ENCODE measurements around the gene ACP3. TPM values are rescaled to one million over a fixed set of nuclear protein-coding genes. Genes with fewer than 3 reads are reported as not detected.
"Not testable (repeated sequence)": the region's sequence is repeated elsewhere in the genome, so short reads cannot be mapped to it uniquely, and the experiment has no call there.

The ACP3 gene
- polyA plus RNA-seq, 1 donor from 2014 or later, result 0.28 TPM

DNA sequence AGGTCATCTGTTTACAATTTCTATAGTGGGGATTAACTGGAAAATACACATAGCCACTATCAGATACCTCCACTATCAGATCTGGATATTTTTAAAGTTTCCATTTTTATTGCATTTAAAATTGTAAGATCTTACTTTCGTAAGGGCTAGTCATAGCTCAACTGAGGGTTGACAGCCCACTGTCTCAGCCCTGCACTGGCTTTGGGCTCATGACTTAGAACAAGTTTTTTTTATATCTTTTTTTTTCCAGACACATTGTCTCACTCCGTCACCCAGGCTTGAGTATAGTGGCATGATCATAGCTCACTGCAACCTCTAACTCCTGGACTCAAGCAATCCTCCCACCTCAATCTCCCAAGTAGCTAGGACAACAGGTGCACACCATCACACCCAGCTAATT is 51.3 kb downstream of the ACP3 start:
- H3K27me3 Mint-ChIP-seq, result no peaks in the 10 kb centered on the region
- no peaks in the 10 kb centered on the region for H3K4me1 Mint-ChIP-seq
- no peak overlapping the region for H3K4me3 Mint-ChIP-seq
- H3K9me3 Mint-ChIP-seq, result peaks cover 0 to 5% (median 0%) of the 10 kb centered on the region in 3 donors
- no peaks in the 10 kb centered on the region for H3K36me3 Mint-ChIP-seq
- no peak overlapping the region for H3K27ac Mint-ChIP-seq

DNA sequence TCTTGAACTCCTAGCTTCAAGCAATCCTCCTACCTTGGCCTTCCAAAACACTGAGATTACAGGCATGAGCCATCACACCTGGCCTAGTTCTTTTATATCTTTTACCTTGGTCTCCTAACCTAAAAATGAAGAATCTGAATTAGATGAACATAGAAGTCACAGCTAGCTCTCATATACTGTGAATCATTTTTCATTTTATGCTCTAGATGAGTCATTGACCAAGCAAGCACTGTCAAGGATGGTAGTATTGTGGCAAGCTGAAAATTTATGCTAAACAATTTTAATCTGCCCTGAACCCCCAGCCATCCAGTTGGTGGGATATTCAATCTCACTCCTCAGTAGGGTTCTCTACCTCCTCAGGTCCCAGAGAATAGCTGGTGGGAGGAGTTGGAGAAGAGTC is 51.8 kb downstream of the ACP3 start:
- no peak overlapping the region for H3K4me3 Mint-ChIP-seq
- no peaks in the 10 kb centered on the region for H3K4me1 Mint-ChIP-seq
- H3K27me3 Mint-ChIP-seq, result no peaks in the 10 kb centered on the region
- no peaks in the 10 kb centered on the region for H3K36me3 Mint-ChIP-seq
- no peak overlapping the region for H3K27ac Mint-ChIP-seq
- peaks cover 0 to 5% (median 0%) of the 10 kb centered on the region in 3 donors for H3K9me3 Mint-ChIP-seq

DNA sequence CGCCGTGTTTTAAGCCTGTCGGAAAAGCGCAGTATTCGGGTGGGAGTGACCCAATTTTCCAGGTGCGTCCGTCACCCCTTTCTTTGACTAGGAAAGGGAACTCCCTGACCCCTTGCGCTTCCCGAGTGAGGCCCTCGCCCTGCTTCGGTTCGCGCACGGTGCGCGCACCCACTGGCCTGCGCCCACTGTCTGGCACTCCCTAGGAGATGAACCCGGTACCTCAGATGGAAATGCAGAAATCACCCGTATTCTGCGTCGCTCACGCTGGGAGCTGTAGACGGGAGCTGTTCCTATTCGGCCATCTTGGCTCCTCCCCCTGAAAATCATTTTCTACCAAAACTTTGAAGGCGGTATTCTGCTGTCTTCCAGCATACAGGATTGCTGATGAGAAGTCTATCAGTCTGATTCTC is 59.7 kb downstream of the ACP3 start:
- not testable (repeated sequence) for H3K27me3 Mint-ChIP-seq, H3K9me3 Mint-ChIP-seq, H3K4me1 Mint-ChIP-seq, H3K27ac Mint-ChIP-seq, H3K36me3 Mint-ChIP-seq
- peak overlapping the region in 1 of 4 donors; percentile 73 for H3K4me3 Mint-ChIP-seq

DNA sequence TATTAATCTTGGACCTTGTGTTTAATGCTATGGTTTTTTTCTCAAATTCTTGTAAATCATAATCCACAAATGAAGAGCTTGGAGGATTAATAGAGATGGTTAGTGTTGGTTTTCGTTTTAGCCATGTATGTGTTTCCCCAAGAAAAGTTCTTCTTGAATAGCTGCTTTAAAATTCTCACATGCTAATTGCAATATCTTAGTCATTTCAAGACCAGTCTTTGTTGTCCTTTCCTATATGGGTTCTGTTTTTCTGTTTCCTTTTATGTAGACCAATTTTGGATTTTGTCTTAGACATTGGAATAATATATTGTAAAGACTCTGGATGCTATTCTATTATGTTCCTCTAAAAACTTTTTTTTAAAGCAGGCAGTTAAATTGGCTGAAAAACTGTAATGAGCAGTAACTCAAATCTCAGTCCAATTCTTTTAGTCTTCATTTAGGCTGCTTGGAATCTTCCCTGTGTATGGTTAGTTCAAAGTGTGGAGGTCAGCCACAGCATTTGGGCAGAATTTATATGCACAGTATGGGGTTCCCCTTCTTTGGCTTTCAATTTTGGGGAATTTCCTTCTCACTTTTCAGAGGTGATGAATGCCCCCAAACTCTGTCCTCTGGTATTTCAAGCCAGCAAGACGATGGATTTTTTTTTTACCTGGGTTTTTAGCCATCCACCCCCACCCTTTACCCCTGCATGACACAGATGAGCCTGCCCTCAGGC is 61.0 kb downstream of the ACP3 start:
- Mint-ChIP-seq H3K4me1 (peaks cover 0 to 5% (median 0%) of the 10 kb centered on the region in 3 donors), H3K27me3 (peaks cover 7% of the 10 kb centered on the region), H3K9me3 (peaks cover 0 to 1% (median 0%) of the 10 kb centered on the region in 3 donors), H3K36me3 (peaks cover 2% of the 10 kb centered on the region), H3K27ac (no peak overlapping the region), H3K4me3 (no peak overlapping the region)

DNA sequence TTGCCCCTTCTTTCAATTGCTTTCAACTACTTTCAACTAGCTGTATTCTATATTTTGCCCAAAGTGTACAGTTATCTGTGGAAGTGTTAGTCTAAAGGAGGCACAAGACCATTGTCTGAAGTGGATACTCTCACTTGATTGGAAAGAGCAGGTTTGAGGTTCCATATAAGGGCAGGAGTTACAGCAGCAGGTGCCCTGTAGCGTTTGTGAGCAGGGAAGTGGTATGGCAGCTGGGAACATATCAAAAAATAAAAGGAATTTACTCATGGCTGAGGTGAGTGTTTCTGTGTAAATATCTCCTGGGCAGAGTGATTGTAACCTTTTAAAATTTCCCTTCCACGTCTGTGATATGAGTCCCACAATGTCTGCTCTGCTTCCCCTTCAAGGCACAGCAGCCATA is 61.6 kb downstream of the ACP3 start:
- Mint-ChIP-seq H3K27ac (no peak overlapping the region), H3K4me1 (peaks cover 0 to 5% (median 0%) of the 10 kb centered on the region in 3 donors), H3K27me3 (peaks cover 7% of the 10 kb centered on the region), H3K4me3 (no peak overlapping the region), H3K9me3 (peaks cover 0 to 1% (median 0%) of the 10 kb centered on the region in 3 donors), H3K36me3 (peaks cover 2% of the 10 kb centered on the region)

DNA sequence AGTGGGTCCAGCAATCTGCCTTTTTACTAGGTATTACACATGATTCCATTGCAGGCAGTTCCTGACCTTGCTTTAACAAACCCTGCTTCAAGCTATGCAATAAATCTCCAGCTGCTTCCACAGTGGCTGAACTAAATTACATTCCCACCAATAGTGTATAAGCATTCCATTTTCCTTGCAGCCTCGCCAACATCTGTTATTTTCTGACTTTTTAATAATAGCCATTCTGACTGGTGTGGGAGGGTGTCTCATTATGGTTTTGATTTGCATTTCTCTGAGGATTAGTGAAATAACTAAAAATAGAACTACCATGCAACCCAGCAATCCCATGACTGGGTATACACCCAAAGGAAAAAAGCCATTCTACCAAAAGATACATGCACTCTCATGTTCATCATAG is 63.7 kb downstream of the ACP3 start:
- Mint-ChIP-seq H3K4me1 (peaks cover 0 to 5% (median 0%) of the 10 kb centered on the region in 3 donors), H3K4me3 (no peak overlapping the region), H3K9me3 (no peaks in the 10 kb centered on the region), H3K27me3 (peaks cover 7% of the 10 kb centered on the region), H3K27ac (no peak overlapping the region), H3K36me3 (peaks cover 2% of the 10 kb centered on the region)

DNA sequence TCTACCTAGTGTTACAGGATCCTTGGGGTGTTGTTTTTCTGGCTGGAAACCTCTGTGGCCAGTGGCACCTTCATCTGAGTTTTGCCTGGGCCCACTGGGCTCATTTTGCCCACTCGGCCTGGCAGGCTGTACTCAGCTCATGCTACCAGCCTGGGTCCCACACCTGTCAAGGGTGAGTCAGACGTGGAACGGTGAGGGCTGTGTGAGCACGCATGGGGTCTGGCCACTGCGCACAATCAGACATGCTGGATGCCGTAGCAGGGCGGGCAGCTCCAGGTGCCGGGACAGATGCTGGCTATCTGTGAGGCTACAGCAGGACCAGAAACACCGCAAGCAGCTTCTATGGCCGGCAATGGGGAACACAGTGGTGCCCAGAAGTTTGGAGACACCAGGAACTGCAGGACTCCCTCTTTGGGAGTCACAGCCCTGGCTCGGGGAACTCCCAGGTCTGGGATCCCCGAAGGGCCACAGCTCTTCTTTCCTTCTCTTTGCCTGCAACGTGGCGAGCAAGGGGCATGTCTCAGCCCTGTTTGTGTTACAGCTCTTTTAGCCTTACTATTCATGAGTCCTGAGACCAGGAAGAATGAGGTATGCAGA is 64.2 kb downstream of the ACP3 start:
- H3K9me3 Mint-ChIP-seq, result no peaks in the 10 kb centered on the region
- peaks cover 2% of the 10 kb centered on the region for H3K36me3 Mint-ChIP-seq
- H3K4me3 Mint-ChIP-seq, result no peak overlapping the region
- peaks cover 0 to 5% (median 0%) of the 10 kb centered on the region in 3 donors for H3K4me1 Mint-ChIP-seq
- H3K27ac Mint-ChIP-seq, result no peak overlapping the region
- H3K27me3 Mint-ChIP-seq, result peaks cover 7% of the 10 kb centered on the region

DNA sequence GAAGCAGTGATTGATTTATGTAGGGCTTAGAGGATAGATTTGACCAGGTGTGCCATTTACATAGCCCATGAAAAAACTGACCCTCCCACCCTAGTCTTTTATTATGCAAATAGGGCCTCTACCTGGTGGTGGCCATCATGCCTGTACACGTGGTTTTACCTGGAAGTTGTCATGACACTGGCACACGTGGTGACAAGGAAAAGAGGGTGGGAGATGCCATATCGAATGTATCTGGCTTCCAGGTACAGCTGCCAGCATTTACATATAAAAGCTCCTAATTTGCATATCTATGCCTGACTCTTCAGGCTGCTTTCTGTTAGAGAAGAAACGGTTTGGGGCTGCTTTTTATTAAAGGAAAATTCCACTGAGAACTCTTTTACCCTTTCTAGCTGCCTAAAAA is 65.1 kb downstream of the ACP3 start:
- peaks cover 2% of the 10 kb centered on the region for H3K36me3 Mint-ChIP-seq

DNA sequence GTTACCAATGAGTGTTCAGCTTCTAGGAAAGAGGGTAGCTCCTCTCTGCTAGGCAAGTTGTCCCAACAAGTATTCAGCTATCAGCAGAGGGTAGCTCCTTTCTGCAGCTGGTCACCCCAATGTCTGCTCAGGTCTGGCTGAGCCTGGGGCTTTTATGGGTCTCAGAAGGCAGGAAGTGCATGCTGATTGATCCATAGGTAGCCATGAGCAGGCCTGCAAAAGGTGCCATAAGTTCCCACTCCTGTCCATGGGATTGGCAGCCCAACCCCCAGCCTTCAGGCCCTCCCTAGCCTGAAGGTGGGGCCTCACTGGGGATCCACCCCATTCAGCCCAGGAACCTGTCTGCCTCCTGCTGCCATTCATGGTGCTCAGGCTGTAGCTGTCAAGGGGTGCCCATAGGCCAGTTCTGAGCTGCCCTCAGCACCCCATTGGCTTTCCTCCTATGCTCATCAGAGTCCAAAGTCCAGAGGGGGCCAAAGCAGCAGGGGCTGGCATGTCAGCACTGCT is 65.5 kb downstream of the ACP3 start:
- no peak overlapping the region for H3K27ac Mint-ChIP-seq
- peaks cover 0 to 5% (median 2%) of the 10 kb centered on the region in 3 donors for H3K4me1 Mint-ChIP-seq
- H3K27me3 Mint-ChIP-seq, result peaks cover 7% of the 10 kb centered on the region
- H3K9me3 Mint-ChIP-seq, result no peaks in the 10 kb centered on the region
- H3K36me3 Mint-ChIP-seq, result peaks cover 2% of the 10 kb centered on the region
- no peak overlapping the region for H3K4me3 Mint-ChIP-seq

More for the DNA sequence above, 65.1 kb downstream of the ACP3 start:
- no peak overlapping the region for H3K27ac Mint-ChIP-seq
- H3K4me1 Mint-ChIP-seq, result peaks cover 0 to 5% (median 2%) of the 10 kb centered on the region in 3 donors
- no peaks in the 10 kb centered on the region for H3K9me3 Mint-ChIP-seq
- H3K4me3 Mint-ChIP-seq, result no peak overlapping the region
- H3K27me3 Mint-ChIP-seq, result peaks cover 7% of the 10 kb centered on the region

DNA sequence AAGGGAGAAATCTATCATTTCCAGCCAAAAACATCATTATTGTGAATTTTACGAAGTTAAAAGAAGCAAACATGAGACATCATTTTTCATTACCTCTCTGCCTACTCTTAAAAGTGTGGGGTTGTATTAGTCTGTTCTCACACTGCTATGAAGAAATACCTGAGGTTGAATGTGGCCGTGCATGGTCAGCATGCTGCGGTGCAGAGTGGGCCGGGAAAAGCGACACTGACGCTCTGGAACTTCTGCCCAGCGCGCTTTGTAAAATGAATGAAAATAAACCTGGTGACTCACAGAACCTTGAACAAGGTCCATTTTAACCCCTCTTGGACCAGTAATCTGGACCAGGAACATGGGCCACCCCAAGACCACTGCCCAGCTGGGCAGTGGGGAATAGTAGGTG is 69.1 kb downstream of the ACP3 start:
- Mint-ChIP-seq H3K27ac (no peak overlapping the region), H3K4me3 (no peak overlapping the region), H3K9me3 (no peaks in the 10 kb centered on the region), H3K27me3 (peaks cover 2% of the 10 kb centered on the region), H3K36me3 (peaks cover 2% of the 10 kb centered on the region), H3K4me1 (peaks cover 0 to 5% (median 2%) of the 10 kb centered on the region in 3 donors)

DNA sequence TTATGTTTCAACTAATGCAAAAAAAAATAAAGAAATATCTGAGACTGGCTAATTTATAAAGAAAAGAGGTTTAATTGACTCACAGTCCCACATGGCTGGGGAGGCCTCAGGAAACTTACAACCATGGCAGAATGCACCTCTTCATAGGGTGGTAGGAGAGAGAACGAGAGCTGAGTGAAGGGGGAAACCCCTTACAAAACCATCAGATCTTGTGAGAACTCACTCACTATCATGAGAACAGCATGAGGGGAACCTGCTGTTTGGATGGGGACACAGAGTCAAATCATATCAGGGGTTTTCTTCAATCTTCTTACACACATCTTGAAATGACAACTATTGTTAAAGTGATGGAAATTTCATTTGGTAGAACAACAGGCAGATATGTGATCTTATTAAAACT is 75.5 kb downstream of the ACP3 start:
- H3K27me3 Mint-ChIP-seq, H3K36me3 Mint-ChIP-seq, H3K27ac Mint-ChIP-seq, H3K4me1 Mint-ChIP-seq, H3K9me3 Mint-ChIP-seq, H3K4me3 Mint-ChIP-seq: not testable (repeated sequence)

DNA sequence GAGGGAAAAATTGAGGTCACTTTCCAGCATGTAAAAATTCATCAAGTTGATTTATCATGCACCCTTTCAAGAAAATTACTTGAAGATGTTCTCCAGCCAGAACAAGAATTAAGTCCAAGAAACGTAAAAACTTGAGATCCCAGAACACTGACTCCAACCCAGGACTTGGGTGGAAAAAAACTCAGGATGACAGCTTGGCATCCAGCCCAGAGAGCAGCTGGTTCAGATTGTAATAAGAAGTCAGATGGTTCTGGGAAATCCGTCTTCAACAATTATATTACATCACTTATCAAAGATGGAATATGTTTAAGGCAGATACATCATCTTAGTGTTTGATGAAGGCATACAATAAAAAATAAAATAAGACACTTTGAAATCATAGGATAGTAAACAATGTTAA is 77.1 kb downstream of the ACP3 start:
- Mint-ChIP-seq H3K4me3 (no peak overlapping the region), H3K27ac (no peak overlapping the region), H3K4me1 (no peaks in the 10 kb centered on the region), H3K9me3 (peaks cover 0 to 8% (median 2%) of the 10 kb centered on the region in 3 donors), H3K36me3 (peaks cover 2% of the 10 kb centered on the region), H3K27me3 (no peaks in the 10 kb centered on the region)

DNA sequence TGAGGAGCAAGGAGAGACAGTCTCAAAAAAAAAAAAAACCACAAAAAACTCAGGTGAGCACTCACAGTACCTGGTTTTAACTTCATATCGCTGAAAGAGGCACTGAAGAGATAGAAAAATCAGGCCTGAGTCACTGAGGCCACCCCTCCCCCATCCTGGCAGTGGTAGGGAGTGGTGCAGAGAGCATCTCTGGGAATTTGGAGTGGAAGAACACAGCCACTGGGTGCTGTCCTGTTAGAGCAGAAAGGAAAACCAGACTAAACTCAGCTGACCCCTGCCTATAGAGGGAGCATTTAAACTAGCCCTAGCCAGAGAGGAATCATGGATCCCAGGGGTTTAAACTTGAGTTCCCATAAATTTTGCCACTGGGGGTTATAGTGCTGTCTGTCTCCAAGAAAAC is 77.9 kb downstream of the ACP3 start:
- Mint-ChIP-seq H3K9me3 (peaks cover 0 to 8% (median 2%) of the 10 kb centered on the region in 3 donors), H3K27me3 (no peaks in the 10 kb centered on the region), H3K36me3 (peaks cover 2% of the 10 kb centered on the region), H3K27ac (no peak overlapping the region), H3K4me3 (no peak overlapping the region), H3K4me1 (no peaks in the 10 kb centered on the region)

DNA sequence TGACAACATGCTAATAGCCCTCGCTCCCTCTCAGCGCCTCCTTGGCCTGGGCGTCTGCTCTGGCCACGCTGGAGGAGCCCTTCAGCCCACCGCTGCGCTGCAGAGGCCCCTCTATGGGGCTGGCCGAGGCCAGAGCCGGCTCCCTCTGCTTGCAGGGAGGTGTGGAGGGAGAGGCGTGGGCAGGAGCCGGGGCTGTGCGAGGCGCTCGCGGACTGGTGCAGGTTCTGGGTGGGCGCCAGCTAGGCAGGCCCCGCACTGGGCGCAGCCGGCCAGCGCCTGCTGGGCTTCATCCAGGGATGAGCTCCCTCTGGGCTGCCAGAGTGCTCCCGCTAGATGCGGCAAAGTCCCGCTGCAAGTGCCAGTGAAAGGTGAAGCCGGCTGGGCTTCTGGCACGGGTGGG is 79.0 kb downstream of the ACP3 start:
- H3K36me3 Mint-ChIP-seq, result peaks cover 2% of the 10 kb centered on the region

DNA sequence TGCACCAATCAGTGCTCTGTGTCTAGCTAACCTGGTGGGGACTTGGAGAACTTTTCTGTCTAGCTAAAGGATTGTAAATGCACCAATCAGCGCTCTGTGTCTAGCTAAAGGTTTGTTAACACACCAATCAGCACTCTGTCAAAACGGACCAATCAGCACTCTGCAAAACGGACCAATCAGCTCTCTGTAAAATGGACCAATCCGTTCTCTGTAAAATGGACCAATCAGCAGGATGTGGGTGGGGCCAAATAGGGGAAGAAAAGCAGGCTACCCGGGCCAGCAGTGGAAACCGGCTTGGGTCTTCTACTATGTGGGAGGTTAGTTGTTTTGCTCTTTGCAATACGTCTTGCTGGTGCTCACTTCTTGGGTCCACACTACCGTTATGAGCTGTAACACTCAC is 79.6 kb downstream of the ACP3 start:
- not testable (repeated sequence) for H3K9me3 Mint-ChIP-seq

More for the DNA sequence above, 79.0 kb downstream of the ACP3 start:
- Mint-ChIP-seq H3K27me3 (no peaks in the 10 kb centered on the region), H3K4me1 (no peaks in the 10 kb centered on the region), H3K4me3 (no peak overlapping the region), H3K27ac (no peak overlapping the region), H3K9me3 (peaks cover 0 to 8% (median 2%) of the 10 kb centered on the region in 3 donors)

More for the DNA sequence above, 79.6 kb downstream of the ACP3 start:
- H3K4me1 Mint-ChIP-seq, H3K36me3 Mint-ChIP-seq, H3K27ac Mint-ChIP-seq, H3K27me3 Mint-ChIP-seq, H3K4me3 Mint-ChIP-seq: not testable (repeated sequence)
